ENCODE measurements around the gene SMCO3. TPM values are rescaled to one million over a fixed set of nuclear protein-coding genes. Genes with fewer than 3 reads are reported as not detected.

SMCO3 gene
- total RNA-seq, 4 donors from 2014 or later: 0.75 TPM; not detected in 3

- TF ChIP-seq CTCF (IDR thresholded peaks at IDR 0.05; ENCODE audit: low read depth): no peak
Observed at GRCh38 chr12:14784471-14784870, 29.5 kb downstream of the SMCO3 start.

GRCh38 chr12:14782756-14783155 lies 31.2 kb downstream of the SMCO3 start:
- no peak for TF ChIP-seq CTCF (IDR thresholded peaks at IDR 0.05; ENCODE audit: low read depth)

GRCh38 chr12:14781563-14781962 lies 32.4 kb downstream of the SMCO3 start:
- no peak for TF ChIP-seq CTCF (IDR thresholded peaks at IDR 0.05; ENCODE audit: low read depth)

- TF ChIP-seq CTCF (IDR thresholded peaks at IDR 0.05; ENCODE audit: low read depth): no peak
Observed at GRCh38 chr12:14780859-14781258, 33.1 kb downstream of the SMCO3 start.

- TF ChIP-seq CTCF (IDR thresholded peaks at IDR 0.05; ENCODE audit: low read depth): no peak
Observed at GRCh38 chr12:14779834-14780233, 34.1 kb downstream of the SMCO3 start.

GRCh38 chr12:14777271-14777670 lies 36.7 kb downstream of the SMCO3 start:
- TF ChIP-seq CTCF (IDR thresholded peaks at IDR 0.05; ENCODE audit: low read depth): no peak

GRCh38 chr12:14776236-14776961 lies 37.6 kb downstream of the SMCO3 start:
- TF ChIP-seq CTCF (IDR thresholded peaks at IDR 0.05; ENCODE audit: low read depth): no peak
